ENCODE results near the gene TAF11L14.
"Not testable (repeated sequence)": the region's sequence is repeated elsewhere in the genome, so short reads cannot be mapped to it uniquely, and the experiment has no call there.

TAF11L14 gene

GRCh38 chr5:17634160-17634559, at the start of gene TAF11L14:
Gene TAF11L14 (plus strand): TSS chr5:17634460.
- Mint-ChIP-seq H3K4me1 (no peaks in the 10 kb centered on the region), H3K27ac (ENCODE audit: low read depth) (no peak within 1 kb of the TSS), H3K9me3 (no peaks in the 10 kb centered on the region), H3K27me3 (no peaks in the 10 kb centered on the region), H3K36me3 (ENCODE audit: insufficient read depth) (peaks cover 2% of the 10 kb centered on the region), H3K4me3 (no peak within 1 kb of the TSS)
- DNase-seq (ENCODE audit: low spot score in 2 of 2) = no peak
- ATAC-seq (replicated peaks; ENCODE audit: extremely low read depth, poor library complexity, severe bottlenecking) = no peak

- not testable (repeated sequence) for H3K27me3 Mint-ChIP-seq; DNase-seq (ENCODE audit: low spot score in 2 of 2); H3K4me1 Mint-ChIP-seq; H3K9me3 Mint-ChIP-seq; ATAC-seq (replicated peaks; ENCODE audit: extremely low read depth, poor library complexity, severe bottlenecking); H3K36me3 Mint-ChIP-seq (ENCODE audit: insufficient read depth); H3K4me3 Mint-ChIP-seq; H3K27ac Mint-ChIP-seq (ENCODE audit: low read depth)
These were observed 48.6 kb upstream of the TAF11L14 start, which contains the start of gene TAF11L7 for GRCh38 chr5:17585658-17586057. Gene TAF11L7 (minus strand): TSS chr5:17585758.

DNA sequence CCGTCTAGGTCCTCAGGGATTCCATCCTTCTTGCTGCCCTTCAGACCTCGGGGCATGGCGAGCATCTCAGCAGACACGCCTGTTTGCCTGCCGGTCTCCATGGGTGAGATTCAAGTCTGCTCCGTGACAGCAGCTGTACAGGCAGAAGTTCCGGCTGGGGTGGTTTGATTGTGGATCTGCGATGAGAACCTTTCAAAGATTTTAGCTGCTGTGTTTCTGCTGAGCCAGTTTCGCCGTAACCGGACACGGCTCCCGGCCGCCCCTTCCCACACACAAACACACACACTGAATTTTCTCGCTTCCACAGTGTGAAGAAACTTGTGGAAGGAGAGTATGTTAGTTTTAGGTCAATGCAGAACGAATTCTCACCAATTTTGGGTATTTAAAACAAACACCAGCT, 43.4 kb upstream of the TAF11L14 start, which contains the start of gene TAF11L8:
TAF11L8 (minus strand) TSS at position 101 of the 400 bp plus-strand sequence.
- not testable (repeated sequence) for H3K4me1 Mint-ChIP-seq; ATAC-seq (replicated peaks; ENCODE audit: extremely low read depth, poor library complexity, severe bottlenecking); H3K27ac Mint-ChIP-seq (ENCODE audit: low read depth); H3K4me3 Mint-ChIP-seq; H3K27me3 Mint-ChIP-seq; DNase-seq (ENCODE audit: low spot score in 2 of 2); H3K36me3 Mint-ChIP-seq (ENCODE audit: insufficient read depth); H3K9me3 Mint-ChIP-seq

DNA sequence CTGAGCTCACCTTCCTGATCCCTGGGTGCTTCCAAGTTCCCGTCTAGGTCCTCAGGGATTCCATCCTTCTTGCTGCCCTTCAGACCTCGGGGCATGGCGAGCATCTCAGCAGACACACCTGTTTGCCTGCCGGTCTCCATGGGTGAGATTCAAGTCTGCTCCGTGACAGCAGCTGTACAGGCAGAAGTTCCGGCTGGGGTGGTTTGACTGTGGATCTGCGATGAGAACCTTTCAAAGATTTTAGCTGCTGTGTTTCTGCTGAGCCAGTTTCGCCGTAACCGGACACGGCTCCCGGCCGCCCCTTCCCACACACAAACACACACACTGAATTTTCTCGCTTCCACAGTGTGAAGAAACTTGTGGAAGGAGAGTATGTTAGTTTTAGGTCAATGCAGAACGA, 40.0 kb upstream of the TAF11L14 start, which contains the start of gene TAF11L9:
TAF11L9 (minus strand) TSS at position 140 of the 400 bp plus-strand sequence.
- not testable (repeated sequence) for H3K36me3 Mint-ChIP-seq (ENCODE audit: insufficient read depth); H3K9me3 Mint-ChIP-seq; H3K27me3 Mint-ChIP-seq; H3K4me1 Mint-ChIP-seq; H3K4me3 Mint-ChIP-seq; H3K27ac Mint-ChIP-seq (ENCODE audit: low read depth); DNase-seq (ENCODE audit: low spot score in 2 of 2); ATAC-seq (replicated peaks; ENCODE audit: extremely low read depth, poor library complexity, severe bottlenecking)

- DNase-seq (ENCODE audit: low spot score in 2 of 2); ATAC-seq (replicated peaks; ENCODE audit: extremely low read depth, poor library complexity, severe bottlenecking); H3K36me3 Mint-ChIP-seq (ENCODE audit: insufficient read depth); H3K9me3 Mint-ChIP-seq; H3K27me3 Mint-ChIP-seq; H3K4me1 Mint-ChIP-seq; H3K4me3 Mint-ChIP-seq; H3K27ac Mint-ChIP-seq (ENCODE audit: low read depth): not testable (repeated sequence)
These were observed 36.5 kb upstream of the TAF11L14 start, which contains the start of gene TAF11L10 for GRCh38 chr5:17597728-17598127. Gene TAF11L10 (minus strand): TSS chr5:17597828.

GRCh38 chr5:17603880-17604279, 30.4 kb upstream of the TAF11L14 start, which contains the start of gene TAF11L11:
Gene TAF11L11 (plus strand): TSS chr5:17604183.
- DNase-seq (ENCODE audit: low spot score in 2 of 2); H3K27ac Mint-ChIP-seq (ENCODE audit: low read depth); H3K27me3 Mint-ChIP-seq; H3K36me3 Mint-ChIP-seq (ENCODE audit: insufficient read depth); H3K4me1 Mint-ChIP-seq; ATAC-seq (replicated peaks; ENCODE audit: extremely low read depth, poor library complexity, severe bottlenecking); H3K4me3 Mint-ChIP-seq: not testable (repeated sequence)
- H3K9me3 Mint-ChIP-seq = peaks cover 10% of the 10 kb centered on the region

DNA sequence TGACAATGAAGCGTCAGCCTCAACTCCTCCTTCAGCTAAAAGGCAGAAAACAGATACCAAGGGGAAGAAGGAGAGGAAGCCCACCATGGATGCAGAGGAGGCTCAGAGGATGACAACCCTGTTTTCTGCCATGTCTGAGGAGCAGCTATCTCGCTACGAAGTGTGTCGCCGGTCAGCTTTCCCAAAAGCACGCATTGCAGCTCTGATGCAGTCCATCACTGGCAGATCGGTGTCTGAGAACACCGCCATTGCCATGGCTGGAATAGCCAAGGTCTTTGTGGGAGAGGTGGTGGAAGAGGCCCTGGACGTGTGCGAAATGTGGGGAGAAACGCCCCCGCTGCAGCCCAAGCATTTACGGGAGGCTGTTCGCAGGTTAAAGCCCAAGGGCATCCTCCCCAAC, 29.3 kb upstream of the TAF11L14 start:
- Mint-ChIP-seq H3K9me3 (peaks cover 10% of the 10 kb centered on the region), H3K27me3 (no peaks in the 10 kb centered on the region), H3K4me3 (no peak overlapping the region), H3K27ac (ENCODE audit: low read depth) (no peak overlapping the region), H3K4me1 (no peaks in the 10 kb centered on the region), H3K36me3 (ENCODE audit: insufficient read depth) (no peaks in the 10 kb centered on the region)
- no peak for DNase-seq (ENCODE audit: low spot score in 2 of 2)
- ATAC-seq (replicated peaks; ENCODE audit: extremely low read depth, poor library complexity, severe bottlenecking) = no peak

- not testable (repeated sequence) for H3K27me3 Mint-ChIP-seq; DNase-seq (ENCODE audit: low spot score in 2 of 2); H3K36me3 Mint-ChIP-seq (ENCODE audit: insufficient read depth); H3K4me3 Mint-ChIP-seq; H3K4me1 Mint-ChIP-seq; ATAC-seq (replicated peaks; ENCODE audit: extremely low read depth, poor library complexity, severe bottlenecking); H3K27ac Mint-ChIP-seq (ENCODE audit: low read depth)
- H3K9me3 Mint-ChIP-seq = peaks cover 10% of the 10 kb centered on the region
These were observed 26.8 kb upstream of the TAF11L14 start for GRCh38 chr5:17607461-17607860.

- H3K4me3 Mint-ChIP-seq; H3K36me3 Mint-ChIP-seq (ENCODE audit: insufficient read depth); H3K4me1 Mint-ChIP-seq; H3K27me3 Mint-ChIP-seq; H3K9me3 Mint-ChIP-seq; ATAC-seq (replicated peaks; ENCODE audit: extremely low read depth, poor library complexity, severe bottlenecking); DNase-seq (ENCODE audit: low spot score in 2 of 2); H3K27ac Mint-ChIP-seq (ENCODE audit: low read depth): not testable (repeated sequence)
These were observed 24.2 kb upstream of the TAF11L14 start, which contains the start of gene TAF11L12 for GRCh38 chr5:17610092-17610491. Gene TAF11L12 (plus strand): TSS chr5:17610392.

DNA sequence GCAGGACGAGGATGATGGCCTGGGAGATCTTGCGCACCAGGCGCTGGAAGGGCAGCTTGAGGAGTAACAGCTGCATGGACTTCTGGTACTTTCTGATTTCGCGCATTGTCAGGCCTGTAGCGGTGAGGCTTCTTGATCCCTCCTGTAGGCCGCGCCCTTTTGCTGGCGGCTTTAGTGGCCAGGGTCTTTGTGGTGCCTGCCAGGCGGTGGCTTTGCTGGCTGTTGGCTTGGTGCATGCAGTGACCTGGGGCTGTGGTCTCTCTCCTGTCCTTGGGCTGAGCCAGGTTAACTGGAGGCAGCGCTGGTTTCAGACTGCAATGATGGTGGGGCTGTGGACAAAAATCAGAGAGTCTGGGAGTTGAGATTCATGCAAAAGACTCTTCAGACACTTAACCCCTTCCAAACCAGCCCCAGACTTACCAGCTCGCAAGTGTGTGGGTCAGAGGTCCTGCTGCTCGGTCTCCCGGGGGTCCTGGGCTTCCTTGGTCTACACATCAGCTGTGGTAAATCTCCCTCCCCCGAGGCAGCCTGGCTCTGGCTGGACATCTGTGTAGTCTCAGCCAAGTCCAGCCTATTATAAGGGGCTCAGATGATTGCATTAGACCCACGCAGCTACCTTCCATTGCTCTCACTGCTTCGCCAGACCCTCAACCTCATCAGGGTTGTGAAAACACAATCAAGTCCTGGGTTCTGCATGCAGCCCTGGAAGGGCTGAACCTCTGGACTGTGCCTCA, 19.2 kb upstream of the TAF11L14 start:
- no peak overlapping the region for H3K27ac Mint-ChIP-seq (ENCODE audit: low read depth)
- H3K4me1 Mint-ChIP-seq = no peaks in the 10 kb centered on the region
- H3K36me3 Mint-ChIP-seq (ENCODE audit: insufficient read depth) = no peaks in the 10 kb centered on the region
- ATAC-seq (replicated peaks; ENCODE audit: extremely low read depth, poor library complexity, severe bottlenecking) = no peak
- no peak overlapping the region for H3K4me3 Mint-ChIP-seq
- no peak for DNase-seq (ENCODE audit: low spot score in 2 of 2)
- H3K27me3 Mint-ChIP-seq = no peaks in the 10 kb centered on the region
- peaks cover 5% of the 10 kb centered on the region for H3K9me3 Mint-ChIP-seq

DNA sequence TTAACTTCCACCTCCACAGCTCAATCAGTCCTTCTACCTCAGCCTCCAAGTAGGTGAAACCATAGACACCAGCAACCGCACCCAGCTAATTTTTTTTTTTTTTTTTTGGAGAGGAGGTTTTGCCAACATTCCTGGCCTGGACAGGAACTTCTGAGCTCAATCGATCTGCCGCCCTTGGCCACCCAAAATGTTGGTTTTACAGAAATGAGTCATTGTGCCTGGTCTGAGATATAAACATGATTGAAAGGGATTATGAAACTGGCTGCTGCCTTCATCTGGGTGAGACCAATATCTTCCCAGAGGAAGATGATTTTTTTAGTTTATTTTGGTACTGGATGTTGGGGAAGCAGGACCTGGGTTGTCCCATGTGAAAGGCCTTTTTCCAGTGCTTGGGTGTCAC, 14.9 kb upstream of the TAF11L14 start:
- no peaks in the 10 kb centered on the region for H3K36me3 Mint-ChIP-seq (ENCODE audit: insufficient read depth)
- H3K27me3 Mint-ChIP-seq = no peaks in the 10 kb centered on the region
- ATAC-seq (replicated peaks; ENCODE audit: extremely low read depth, poor library complexity, severe bottlenecking) (no peak), DNase-seq (ENCODE audit: low spot score in 2 of 2) (no peak)
- H3K9me3 Mint-ChIP-seq = peaks cover 4% of the 10 kb centered on the region
- H3K4me1 Mint-ChIP-seq = no peaks in the 10 kb centered on the region
- no peak overlapping the region for H3K4me3 Mint-ChIP-seq
- H3K27ac Mint-ChIP-seq (ENCODE audit: low read depth) = no peak overlapping the region

- Mint-ChIP-seq H3K36me3 (ENCODE audit: insufficient read depth) (no peaks in the 10 kb centered on the region), H3K27me3 (no peaks in the 10 kb centered on the region), H3K9me3 (peaks cover 6% of the 10 kb centered on the region), H3K27ac (ENCODE audit: low read depth) (no peak overlapping the region), H3K4me1 (no peaks in the 10 kb centered on the region), H3K4me3 (no peak overlapping the region)
- ATAC-seq (replicated peaks; ENCODE audit: extremely low read depth, poor library complexity, severe bottlenecking) = no peak
- DNase-seq (ENCODE audit: low spot score in 2 of 2) = no peak
These were observed 13.6 kb upstream of the TAF11L14 start for GRCh38 chr5:17620627-17621026.

GRCh38 chr5:17625686-17626085, 8.6 kb upstream of the TAF11L14 start:
- ATAC-seq (replicated peaks; ENCODE audit: extremely low read depth, poor library complexity, severe bottlenecking) (no peak), DNase-seq (ENCODE audit: low spot score in 2 of 2) (no peak)
- no peak overlapping the region for H3K4me3 Mint-ChIP-seq
- no peaks in the 10 kb centered on the region for H3K36me3 Mint-ChIP-seq (ENCODE audit: insufficient read depth)
- H3K9me3 Mint-ChIP-seq = peaks cover 11% of the 10 kb centered on the region
- H3K27ac Mint-ChIP-seq (ENCODE audit: low read depth) = no peak overlapping the region
- H3K4me1 Mint-ChIP-seq = no peaks in the 10 kb centered on the region
- no peaks in the 10 kb centered on the region for H3K27me3 Mint-ChIP-seq
